K562 (cell line): ENCODE results near the gene CRYBA4. TPM values are rescaled to one million over a fixed set of nuclear protein-coding genes. Genes with fewer than 3 reads are reported as not detected.
A peak's percentile ranks its signal among the peaks of the same experiment; 100 is the strongest.

Experiments
- CHD2 ChIP-seq: IDR thresholded peaks from 2 replicates; pipeline ENCODE4 v1.6.1; 2011; ENCODE audit warnings: low read depth, low read length
- ETV5 ChIP-seq: sonication (generic); formaldehyde crosslinking; IDR thresholded peaks from 2 replicates; pipeline ENCODE4 v1.4.0; 2020; ENCODE audit warnings: low read depth, mild to moderate bottlenecking, missing genetic modification reagents
- FOXK2 ChIP-seq, 2 experiments: fragments of 450-650 bp; IDR thresholded peaks in 1 of 2; conservative IDR thresholded peaks in 1 of 2; 2 replicates each; pipeline ENCODE4 v1.6.1; 2016; ENCODE audit warnings: low read depth in 2 of 2, mild to moderate bottlenecking in 1 of 2
- FOXM1 ChIP-seq, 2 experiments: fragments of 450-650 bp in 1 of 2; sonication (generic) in 1 of 2; formaldehyde crosslinking in 1 of 2; IDR thresholded peaks; 2 replicates each; pipeline versions ENCODE4 v1.6.1 to v1.9.0; 2017 to 2022; ENCODE audit warnings: low read depth in 2 of 2, mild to moderate bottlenecking in 2 of 2, missing genetic modification reagents in 1 of 2, moderate library complexity in 1 of 2
- HLTF ChIP-seq: fragments of 450-650 bp; IDR thresholded peaks from 2 replicates; pipeline ENCODE4 v1.6.1; 2016
- KDM1A ChIP-seq, 2 experiments: fragments of 450-650 bp; IDR thresholded peaks; 2 replicates each; pipeline ENCODE4 v1.6.1; 2016; ENCODE audit warnings: mild to moderate bottlenecking in 2 of 2
- MEF2A ChIP-seq: IDR thresholded peaks from 2 replicates; pipeline ENCODE4 v1.6.1; 2011; ENCODE audit warnings: low read depth, mild to moderate bottlenecking, low read length, moderate library complexity; ENCODE audit not compliant: control insufficient read depth
- MEF2D ChIP-seq: conservative IDR thresholded peaks from 2 replicates; pipeline ENCODE4 v1.6.1; 2016; ENCODE audit warnings: low read depth, missing genetic modification characterization, missing compliant biosample characterization
- MTA3 ChIP-seq: fragments of 450-650 bp; formaldehyde crosslinking; IDR thresholded peaks from 2 replicates; pipeline ENCODE4 v1.6.1; 2017; ENCODE audit warnings: mild to moderate bottlenecking, borderline replicate concordance
- PHF20 ChIP-seq: fragments of 450-650 bp; IDR thresholded peaks from 2 replicates; pipeline ENCODE4 v1.6.1; 2018; ENCODE audit not compliant: partially characterized antibody
- POLR2B ChIP-seq: fragments of 450-650 bp; IDR thresholded peaks from 2 replicates; pipeline ENCODE4 v1.6.1; 2018; ENCODE audit warnings: low read depth; ENCODE audit not compliant: partially characterized antibody
- RNF2 ChIP-seq: sonication (generic); IDR thresholded peaks from 2 replicates; pipeline ENCODE4 v1.6.1; 2016
- SMAD1 ChIP-seq: fragments of 150-350 bp; IDR thresholded peaks from 2 replicates; pipeline ENCODE4 v1.6.1; 2014; ENCODE audit warnings: low read length, low read depth; ENCODE audit not compliant: partially characterized antibody
- SMARCA4 ChIP-seq: fragments of 450-650 bp; IDR thresholded peaks from 2 replicates; pipeline ENCODE4 v1.6.1; 2016
- SMARCE1 ChIP-seq: fragments of 450-650 bp; IDR thresholded peaks from 2 replicates; pipeline ENCODE4 v1.7.1; 2016; ENCODE audit warnings: mild to moderate bottlenecking
- TAF1 ChIP-seq: IDR thresholded peaks from 2 replicates; pipeline ENCODE4 v1.6.1; 2011; ENCODE audit warnings: mild to moderate bottlenecking, low read length, moderate library complexity; ENCODE audit not compliant: insufficient read depth, control insufficient read depth, severe bottlenecking; ENCODE audit errors: extremely low read depth
- TCF3 ChIP-seq: sonication (generic); formaldehyde crosslinking; IDR thresholded peaks from 2 replicates; pipeline ENCODE4 v1.4.0; 2020; ENCODE audit warnings: mild to moderate bottlenecking, missing genetic modification reagents
- ZNF12 ChIP-seq: sonication (generic); formaldehyde crosslinking; IDR thresholded peaks from 2 replicates; pipeline ENCODE4 v1.4.0; 2020; ENCODE audit warnings: mild to moderate bottlenecking, missing genetic modification reagents
- polyA plus RNA-seq, 8 experiments: library from polyadenylated mRNA; depleted of rRNA in 4 of 8; stranded (reverse) in 5 of 8; unstranded in 3 of 8; fragments of >200 nt; fragmentation: Nextera tagmentation in 2 of 8; fragmentation: Illumina TruSeq in 1 of 8; extraction: Ambion mirVana in 2 of 8; extraction: Trizol in 1 of 8; gene quantifications; 2 replicates each; pipeline versions ENCODE4 v1.2.1 to v1.2.3, GENCODE V29; 2011 to 2014; ENCODE audit warnings: inconsistent platforms in 1 of 8, missing spikeins in 1 of 8
- total RNA-seq, 7 experiments: library from RNA; depleted of rRNA in 6 of 7; stranded (reverse); fragments of >200 nt in 6 of 7; fragmentation: Illumina TruSeq in 2 of 7; extraction: Trizol in 2 of 7; gene quantifications; 2 replicates each; pipeline versions ENCODE4 v1.2.1 to v1.2.3, GENCODE V29; 2011 to 2021; ENCODE audit warnings: low replicate concordance in 1 of 7
- TF ChIP-seq, protein P1 (sequence below), 2 experiments: fragments of 150-350 bp in 1 of 2; IDR thresholded peaks; 2 replicates each; pipeline ENCODE4 v1.6.1; 2012 to 2016; ENCODE audit warnings: low read depth in 2 of 2, low read length in 2 of 2, mild to moderate bottlenecking in 1 of 2, moderate library complexity in 1 of 2
- TF ChIP-seq, protein P2 (sequence below): fragments of 200-800 bp; sonication (Bioruptor generic); IDR thresholded peaks from 2 replicates; pipeline ENCODE4 v1.6.1; 2017; ENCODE audit warnings: missing genetic modification characterization, missing compliant biosample characterization
- TF ChIP-seq, protein P3 (sequence below): fragments of 250-450 bp; sonication (Bioruptor Pico); IDR thresholded peaks from 2 replicates; pipeline ENCODE4 v1.4.0; 2020

Gene CRYBA4
- total and polyA plus RNA-seq, 9 of the 15 experiments (the other 6 are each of a cell fraction or from before 2014, with no cell fraction given) = 0.59 to 3.3 (median 1.6) TPM

DNA sequence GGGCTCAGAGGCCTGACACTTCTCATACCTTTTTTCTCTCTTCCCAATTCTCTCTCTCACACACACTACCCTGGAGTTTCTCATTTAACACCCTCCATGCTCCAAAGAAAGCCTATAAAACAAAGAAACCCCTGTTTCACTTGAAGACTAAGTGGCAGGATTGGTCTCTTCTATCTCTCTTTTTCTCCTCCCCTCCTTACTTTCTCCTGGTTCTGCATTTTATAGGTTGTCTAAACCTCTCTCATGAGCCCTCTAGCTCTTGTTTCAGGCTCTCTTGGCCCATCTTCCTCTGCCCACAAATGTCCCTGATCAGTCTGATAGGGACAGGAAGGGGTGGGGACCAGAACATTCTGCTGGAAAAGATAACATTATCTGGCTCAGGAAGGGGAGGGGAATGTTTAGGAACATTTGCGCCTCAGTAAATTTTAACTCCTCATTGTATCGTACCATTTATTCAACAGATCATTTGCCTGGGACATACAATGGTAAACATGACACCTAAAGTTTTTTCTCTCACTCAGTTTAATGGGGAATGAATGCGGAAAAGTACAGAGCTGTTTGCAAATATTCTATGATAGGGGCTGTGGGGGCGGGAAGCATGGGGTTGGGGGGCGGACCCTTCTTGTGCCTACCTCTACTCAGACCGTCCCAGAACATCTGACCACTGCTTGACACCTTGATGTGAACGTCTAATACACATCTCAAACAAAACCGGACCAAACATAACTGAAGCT lies 10.8 kb downstream of the CRYBA4 start (continued):
- TF ChIP-seq, protein P1, sequence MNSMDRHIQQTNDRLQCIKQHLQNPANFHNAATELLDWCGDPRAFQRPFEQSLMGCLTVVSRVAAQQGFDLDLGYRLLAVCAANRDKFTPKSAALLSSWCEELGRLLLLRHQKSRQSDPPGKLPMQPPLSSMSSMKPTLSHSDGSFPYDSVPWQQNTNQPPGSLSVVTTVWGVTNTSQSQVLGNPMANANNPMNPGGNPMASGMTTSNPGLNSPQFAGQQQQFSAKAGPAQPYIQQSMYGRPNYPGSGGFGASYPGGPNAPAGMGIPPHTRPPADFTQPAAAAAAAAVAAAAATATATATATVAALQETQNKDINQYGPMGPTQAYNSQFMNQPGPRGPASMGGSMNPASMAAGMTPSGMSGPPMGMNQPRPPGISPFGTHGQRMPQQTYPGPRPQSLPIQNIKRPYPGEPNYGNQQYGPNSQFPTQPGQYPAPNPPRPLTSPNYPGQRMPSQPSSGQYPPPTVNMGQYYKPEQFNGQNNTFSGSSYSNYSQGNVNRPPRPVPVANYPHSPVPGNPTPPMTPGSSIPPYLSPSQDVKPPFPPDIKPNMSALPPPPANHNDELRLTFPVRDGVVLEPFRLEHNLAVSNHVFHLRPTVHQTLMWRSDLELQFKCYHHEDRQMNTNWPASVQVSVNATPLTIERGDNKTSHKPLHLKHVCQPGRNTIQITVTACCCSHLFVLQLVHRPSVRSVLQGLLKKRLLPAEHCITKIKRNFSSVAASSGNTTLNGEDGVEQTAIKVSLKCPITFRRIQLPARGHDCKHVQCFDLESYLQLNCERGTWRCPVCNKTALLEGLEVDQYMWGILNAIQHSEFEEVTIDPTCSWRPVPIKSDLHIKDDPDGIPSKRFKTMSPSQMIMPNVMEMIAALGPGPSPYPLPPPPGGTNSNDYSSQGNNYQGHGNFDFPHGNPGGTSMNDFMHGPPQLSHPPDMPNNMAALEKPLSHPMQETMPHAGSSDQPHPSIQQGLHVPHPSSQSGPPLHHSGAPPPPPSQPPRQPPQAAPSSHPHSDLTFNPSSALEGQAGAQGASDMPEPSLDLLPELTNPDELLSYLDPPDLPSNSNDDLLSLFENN (IDR thresholded peaks at IDR 0.05; ENCODE audit: low read depth in 2 of 2, low read length in 2 of 2) = peak in 1 of 2 experiments; percentile 88; a peak in 2 of 4 replicates
- TF ChIP-seq KDM1A (IDR thresholded peaks at IDR 0.05) (peak in 1 of 2 experiments; percentile 45; a peak in 1 of 4 replicates), MEF2A (no peak), TCF3 (CRISPR knock-in tag) (peak; percentile 95), POLR2B (peak; percentile 35), SMARCA4 (peak; percentile 97), MEF2D (0 out of 2 replicates have a peak, but pooled peaks have one; percentile 33), SMARCE1 (peak; percentile 95), ETV5 (CRISPR knock-in tag) (peak; percentile 90), PHF20 (no peak), SMAD1 (peak; percentile 76), TAF1 (peak; percentile 43), FOXM1 (IDR thresholded peaks at IDR 0.05; ENCODE audit: low read depth) (peak; percentile 87), FOXM1 (CRISPR knock-in tag; IDR thresholded peaks at IDR 0.05; ENCODE audit: low read depth) (no peak), HLTF (0 out of 2 replicates have a peak, but pooled peaks have one; percentile 9), RNF2 (peak; percentile 97), MTA3 (peak; percentile 94), CHD2 (no peak), ZNF12 (CRISPR knock-in tag) (peak; percentile 58; the same call in 1 of the 2 replicates), FOXK2 (conservative IDR thresholded peaks at IDR 0.05 in 1 of 2, IDR thresholded peaks at IDR 0.05 in 1 of 2; ENCODE audit: low read depth in 2 of 2) (peak; percentile 30 to 52; a peak in 2 of 4 replicates)
- TF ChIP-seq, protein P2, sequence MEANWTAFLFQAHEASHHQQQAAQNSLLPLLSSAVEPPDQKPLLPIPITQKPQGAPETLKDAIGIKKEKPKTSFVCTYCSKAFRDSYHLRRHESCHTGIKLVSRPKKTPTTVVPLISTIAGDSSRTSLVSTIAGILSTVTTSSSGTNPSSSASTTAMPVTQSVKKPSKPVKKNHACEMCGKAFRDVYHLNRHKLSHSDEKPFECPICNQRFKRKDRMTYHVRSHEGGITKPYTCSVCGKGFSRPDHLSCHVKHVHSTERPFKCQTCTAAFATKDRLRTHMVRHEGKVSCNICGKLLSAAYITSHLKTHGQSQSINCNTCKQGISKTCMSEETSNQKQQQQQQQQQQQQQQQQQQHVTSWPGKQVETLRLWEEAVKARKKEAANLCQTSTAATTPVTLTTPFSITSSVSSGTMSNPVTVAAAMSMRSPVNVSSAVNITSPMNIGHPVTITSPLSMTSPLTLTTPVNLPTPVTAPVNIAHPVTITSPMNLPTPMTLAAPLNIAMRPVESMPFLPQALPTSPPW (CRISPR knock-in tag) = peak; percentile 85
- TF ChIP-seq, protein P3, sequence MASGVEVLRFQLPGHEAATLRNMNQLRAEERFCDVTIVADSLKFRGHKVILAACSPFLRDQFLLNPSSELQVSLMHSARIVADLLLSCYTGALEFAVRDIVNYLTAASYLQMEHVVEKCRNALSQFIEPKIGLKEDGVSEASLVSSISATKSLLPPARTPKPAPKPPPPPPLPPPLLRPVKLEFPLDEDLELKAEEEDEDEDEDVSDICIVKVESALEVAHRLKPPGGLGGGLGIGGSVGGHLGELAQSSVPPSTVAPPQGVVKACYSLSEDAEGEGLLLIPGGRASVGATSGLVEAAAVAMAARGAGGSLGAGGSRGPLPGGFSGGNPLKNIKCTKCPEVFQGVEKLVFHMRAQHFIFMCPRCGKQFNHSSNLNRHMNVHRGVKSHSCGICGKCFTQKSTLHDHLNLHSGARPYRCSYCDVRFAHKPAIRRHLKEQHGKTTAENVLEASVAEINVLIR (CRISPR knock-in tag) = no peak
